Fibroblast of pulmonary artery (primary cell): ENCODE measurements around the gene KIAA1217.
A peak's percentile ranks its signal among the peaks of the same experiment; 100 is the strongest.

Source experiments
- DNase-seq: peaks from one replicate; pipeline ENCODE4 v3.0.0-alpha.2; 2010; ENCODE audit warnings: low read depth
- H3K4me3 ChIP-seq: replicated peaks from 2 replicates; pipeline ENCODE4 v1.5.1; 2011; ENCODE audit warnings: low read depth, mild to moderate bottlenecking, control low read depth, low read length, moderate library complexity
- CTCF ChIP-seq: IDR thresholded peaks from 2 replicates; pipeline ENCODE4 v1.5.1; 2011; ENCODE audit warnings: mild to moderate bottlenecking, control low read depth, low read length, inconsistent platforms; ENCODE audit errors: missing control alignments

Gene KIAA1217

DNA sequence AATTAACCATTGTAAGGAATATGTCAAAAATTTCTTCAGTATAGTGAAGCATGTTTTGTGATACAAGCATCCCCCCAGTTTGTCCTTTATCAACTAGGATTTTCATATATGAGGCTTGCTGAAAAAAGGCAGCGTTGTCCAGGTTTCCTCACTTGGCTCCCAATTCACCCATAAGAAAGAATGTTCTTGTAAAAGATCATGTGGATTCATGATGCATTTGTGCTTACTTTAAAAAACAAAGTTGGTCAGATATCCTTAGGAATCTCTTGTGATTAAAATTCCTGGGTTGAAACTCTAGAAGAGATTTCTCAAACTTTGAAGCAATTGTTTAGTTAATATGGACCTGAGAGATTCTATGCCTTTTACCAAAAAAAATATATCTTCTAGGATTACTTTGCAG is 181.8 kb downstream of the KIAA1217 start:
- no peak for TF ChIP-seq CTCF
- no peak overlapping the region for H3K4me3 ChIP-seq
- DNase-seq = no peak

DNA sequence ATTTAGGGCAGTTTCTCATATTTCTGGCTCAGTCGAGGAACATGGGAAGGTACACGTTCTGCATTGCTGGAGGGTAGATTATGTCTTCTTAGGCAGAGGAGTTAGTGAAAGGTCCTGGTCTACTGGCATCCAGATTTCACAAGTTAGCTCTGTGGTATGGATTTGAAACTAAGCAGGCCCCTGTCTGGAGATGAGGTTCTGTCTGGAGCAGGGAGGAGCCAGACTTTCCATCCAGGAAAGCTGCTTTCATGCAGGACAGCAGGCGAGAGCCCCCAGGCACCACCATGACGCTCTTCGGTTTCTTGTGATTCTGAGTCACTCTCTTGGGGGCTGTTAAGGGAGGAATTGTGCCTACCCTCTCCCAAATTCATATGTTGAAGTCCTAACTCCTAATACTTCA is 184.3 kb downstream of the KIAA1217 start:
- no peak for TF ChIP-seq CTCF
- no peak for DNase-seq
- no peak overlapping the region for H3K4me3 ChIP-seq

- no peak overlapping the region for H3K4me3 ChIP-seq
- no peak for DNase-seq
- TF ChIP-seq CTCF = no peak
These were observed 185.7 kb downstream of the KIAA1217 start for GRCh38 chr10:24394461-24395190.

GRCh38 chr10:24396396-24396795 is 187.5 kb downstream of the KIAA1217 start:
- no peak overlapping the region for H3K4me3 ChIP-seq
- no peak for DNase-seq
- peak; percentile 19 for TF ChIP-seq CTCF

GRCh38 chr10:24397662-24398061 is 188.7 kb downstream of the KIAA1217 start:
- TF ChIP-seq CTCF = no peak
- H3K4me3 ChIP-seq = no peak overlapping the region
- no peak for DNase-seq

- no peak for DNase-seq
- no peak for TF ChIP-seq CTCF
- H3K4me3 ChIP-seq = no peak overlapping the region
These were observed 195.6 kb downstream of the KIAA1217 start for GRCh38 chr10:24404567-24404966.

- DNase-seq = no peak
- no peak overlapping the region for H3K4me3 ChIP-seq
- TF ChIP-seq CTCF = no peak
These were observed 196.7 kb downstream of the KIAA1217 start for GRCh38 chr10:24405635-24406034.
